HG03575 (cell line): ENCODE results near the gene NTMT1.

Experiments
- ATAC-seq: cut with Tn5 transposase; IDR thresholded peaks from one replicate; pipeline ENCODE4 v1.9.1; 2021; ENCODE audit not compliant: unreplicated experiment, insufficient number of reproducible peaks, low FRiP score; ENCODE audit errors: extremely low read depth

NTMT1 gene

DNA sequence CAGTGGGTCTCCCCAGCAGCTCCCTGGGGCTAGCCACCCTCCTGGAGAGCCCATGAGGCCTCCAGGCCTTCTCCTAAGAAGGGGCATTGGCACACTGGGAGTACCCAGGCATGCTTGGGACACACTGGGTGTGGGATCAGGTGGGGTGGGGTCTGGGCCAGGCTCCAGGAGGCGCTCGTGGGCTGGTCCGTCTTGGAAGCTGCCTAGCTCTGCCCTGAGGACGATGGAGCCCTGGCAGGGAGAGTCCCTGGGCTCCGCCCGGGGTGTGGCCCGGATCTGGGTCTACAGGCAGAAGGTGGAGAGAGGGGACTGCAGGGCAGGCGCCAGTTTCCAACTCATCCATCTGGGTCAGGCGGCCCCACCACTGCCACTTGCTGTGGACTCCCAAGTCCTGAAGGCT is 41.9 kb downstream of the NTMT1 start:
- no peak for ATAC-seq

DNA sequence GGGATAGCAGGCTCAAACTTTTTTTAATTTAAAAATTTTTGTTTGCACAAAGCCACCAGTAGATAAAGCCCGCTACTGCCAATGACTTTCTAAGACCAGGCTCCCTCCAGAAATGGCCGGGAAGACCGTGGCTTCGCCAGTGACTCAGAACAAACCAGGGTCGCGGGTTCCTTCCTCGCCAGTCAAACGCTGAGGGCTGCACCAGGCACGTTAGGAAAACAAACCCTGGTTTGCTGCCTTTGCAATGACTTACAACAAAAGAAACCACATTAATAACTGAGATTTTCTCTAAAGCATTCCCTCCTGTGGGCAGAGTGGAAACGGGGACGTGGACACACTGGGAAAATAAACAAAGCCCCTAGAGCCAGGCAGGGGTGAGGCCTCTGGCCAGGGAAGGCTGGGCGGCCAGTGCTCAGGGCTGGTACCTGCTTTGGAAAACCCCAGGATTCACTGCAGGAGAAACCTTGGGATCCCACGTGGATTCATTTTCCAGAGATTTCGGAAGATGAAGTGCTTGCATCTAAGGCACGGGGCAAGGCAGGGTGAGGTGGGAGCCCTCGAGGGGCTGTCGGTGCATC is 43.3 kb downstream of the NTMT1 start:
- no peak for ATAC-seq

DNA sequence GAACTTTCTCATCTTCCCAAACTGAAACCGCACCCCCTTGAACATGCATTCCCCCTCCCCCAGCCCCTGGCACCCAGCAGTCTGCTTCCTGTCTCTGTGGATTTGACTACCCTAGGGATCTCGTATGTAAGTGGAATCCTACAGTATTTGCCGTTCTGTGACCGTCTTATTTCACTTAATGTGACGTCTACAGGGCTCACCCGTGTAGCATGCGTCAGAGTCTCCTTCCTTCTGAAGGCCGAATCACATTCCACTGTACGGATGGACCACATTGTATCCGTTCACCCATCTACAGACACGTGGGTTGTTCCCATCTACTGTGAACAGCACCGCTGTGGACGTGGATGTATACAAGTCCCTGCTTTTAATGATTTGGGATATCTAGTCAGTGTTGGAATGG is 44.0 kb downstream of the NTMT1 start:
- no peak for ATAC-seq

DNA sequence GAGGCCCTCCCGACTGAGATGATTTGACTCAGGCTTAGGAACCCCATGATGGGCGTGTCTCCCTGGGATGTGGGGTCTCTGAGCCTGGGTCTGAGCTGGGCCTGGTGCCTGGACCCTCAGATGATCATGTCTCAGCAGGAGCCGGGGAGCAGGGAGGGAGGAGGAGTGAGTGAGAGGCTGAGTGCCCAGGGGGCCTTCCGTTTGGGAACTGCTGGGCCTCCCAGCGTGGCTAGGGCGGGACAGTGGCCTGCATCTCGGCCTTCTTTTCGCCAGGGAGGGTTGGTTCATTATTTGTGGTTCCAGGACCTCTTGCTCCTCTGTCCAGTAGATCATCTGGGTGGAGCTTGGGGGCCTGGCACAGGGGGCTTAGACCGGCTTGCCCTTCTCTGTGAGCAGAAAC is 45.1 kb downstream of the NTMT1 start:
- ATAC-seq: no peak

DNA sequence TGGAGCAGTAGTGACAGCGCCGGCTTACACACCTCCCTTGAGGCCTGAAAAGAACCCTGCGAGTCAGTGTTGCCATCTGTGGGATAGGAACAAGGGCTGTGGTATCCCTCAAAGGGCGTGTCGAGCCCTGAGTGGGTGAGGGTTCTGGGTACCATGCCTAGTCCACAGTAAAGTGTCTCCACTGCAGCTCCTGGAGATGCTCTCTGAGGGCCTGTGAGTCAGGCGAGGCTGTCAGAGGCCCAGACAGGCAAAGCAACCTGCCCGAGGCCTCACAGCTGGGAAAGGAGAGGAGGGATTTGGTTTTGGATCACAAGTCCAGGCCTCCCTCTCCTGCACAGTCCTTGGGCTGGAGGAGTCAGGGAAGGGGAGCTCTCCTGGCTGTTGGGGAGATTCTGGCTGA is 45.6 kb downstream of the NTMT1 start:
- ATAC-seq: no peak

DNA sequence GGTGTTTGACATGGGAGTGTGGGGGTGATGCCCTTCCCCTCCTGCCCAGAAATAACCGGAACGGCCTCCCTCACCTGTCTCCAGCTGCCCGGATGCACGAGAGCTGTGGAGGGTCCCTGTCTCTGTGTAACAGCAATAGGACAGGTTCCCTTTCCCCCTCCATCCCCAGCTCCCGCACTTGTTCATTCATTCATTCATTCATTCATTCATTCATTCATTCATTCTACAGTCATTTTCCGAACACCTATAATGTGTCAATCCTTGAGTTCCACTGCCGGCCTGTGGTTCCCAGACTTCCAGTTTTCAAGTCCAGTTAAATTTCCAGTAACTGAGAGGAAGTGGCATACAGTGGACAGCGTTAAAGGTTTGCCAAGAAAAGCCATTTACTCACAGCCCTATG is 46.7 kb downstream of the NTMT1 start:
- ATAC-seq: no peak

DNA sequence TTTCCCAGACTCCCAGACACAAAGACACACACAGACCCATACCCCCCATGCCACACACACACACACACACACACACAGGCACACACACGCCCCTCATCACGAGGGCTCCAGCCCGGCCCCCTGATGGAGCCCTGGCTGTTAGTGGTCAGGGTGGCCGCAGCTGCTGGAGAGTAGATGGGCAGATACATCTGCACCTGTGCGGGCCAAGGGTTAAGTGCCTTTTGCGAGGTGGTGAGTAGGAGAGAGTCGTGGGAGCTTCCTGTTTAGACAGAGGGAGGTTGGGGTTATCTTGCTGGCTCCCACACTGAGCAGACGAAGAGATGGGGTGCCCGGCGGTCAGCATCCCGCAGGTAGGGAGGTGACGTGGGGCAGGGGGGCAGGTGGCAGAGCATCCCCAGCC is 47.6 kb downstream of the NTMT1 start:
- no peak for ATAC-seq

DNA sequence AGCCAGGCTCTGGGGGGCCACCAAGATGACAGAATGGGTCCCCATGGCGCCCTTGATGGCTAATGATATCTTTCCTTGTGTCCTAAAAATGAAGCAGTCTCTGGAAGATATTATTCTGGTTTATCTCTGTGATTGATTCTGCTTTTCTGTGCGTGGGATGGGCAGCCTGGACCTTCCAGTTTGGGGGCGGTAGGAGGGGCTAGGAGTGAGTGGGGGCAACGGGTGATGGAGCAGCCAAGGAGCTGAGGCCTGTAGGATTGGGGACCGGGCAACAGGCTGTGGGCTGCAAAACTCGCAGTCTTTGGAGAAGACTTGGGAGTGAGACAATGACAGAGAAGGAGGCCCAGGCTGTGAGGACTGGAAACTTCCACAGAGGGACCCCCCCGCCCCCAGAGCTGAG is 48.3 kb downstream of the NTMT1 start:
- ATAC-seq: no peak

DNA sequence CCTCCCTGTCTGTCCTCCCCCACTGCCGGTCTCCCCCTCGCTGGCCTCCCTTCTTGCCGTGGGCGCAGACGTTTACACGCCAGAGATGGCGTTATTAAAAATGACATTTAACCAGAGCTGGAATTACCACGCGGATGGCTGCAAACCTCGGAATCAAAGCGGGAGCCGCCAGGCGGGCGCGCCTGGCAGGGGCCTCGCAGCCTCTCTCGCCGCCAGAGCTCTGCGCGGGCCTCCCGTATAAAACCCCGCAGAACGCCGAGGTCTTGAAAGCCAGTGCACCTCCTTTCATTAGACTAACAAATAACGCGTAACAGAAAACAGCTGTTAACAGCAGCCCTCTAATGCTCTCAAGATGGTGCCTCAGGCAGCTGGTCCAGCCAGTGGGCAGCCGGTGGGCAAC is 49.7 kb downstream of the NTMT1 start:
- ATAC-seq: no peak

DNA sequence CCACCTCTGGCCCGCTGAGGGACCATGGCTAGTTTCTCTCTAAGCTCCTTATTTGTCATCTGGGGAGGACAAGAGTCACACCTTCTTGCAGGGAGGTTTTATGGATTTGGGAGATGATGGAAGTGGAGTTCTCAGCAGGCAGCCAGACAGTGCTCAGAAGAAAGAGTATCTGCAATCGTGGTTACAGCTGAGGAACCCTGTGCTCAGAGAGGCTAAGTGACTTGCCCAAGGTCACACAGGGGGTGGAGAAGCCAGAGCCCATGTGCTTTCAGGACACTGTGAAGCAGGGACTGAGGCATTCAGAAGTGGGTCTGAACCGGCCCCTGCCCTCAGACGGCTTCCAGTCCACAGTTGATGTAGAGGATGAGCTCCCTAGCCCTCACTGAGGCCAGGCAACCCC is 50.3 kb downstream of the NTMT1 start:
- ATAC-seq: no peak

DNA sequence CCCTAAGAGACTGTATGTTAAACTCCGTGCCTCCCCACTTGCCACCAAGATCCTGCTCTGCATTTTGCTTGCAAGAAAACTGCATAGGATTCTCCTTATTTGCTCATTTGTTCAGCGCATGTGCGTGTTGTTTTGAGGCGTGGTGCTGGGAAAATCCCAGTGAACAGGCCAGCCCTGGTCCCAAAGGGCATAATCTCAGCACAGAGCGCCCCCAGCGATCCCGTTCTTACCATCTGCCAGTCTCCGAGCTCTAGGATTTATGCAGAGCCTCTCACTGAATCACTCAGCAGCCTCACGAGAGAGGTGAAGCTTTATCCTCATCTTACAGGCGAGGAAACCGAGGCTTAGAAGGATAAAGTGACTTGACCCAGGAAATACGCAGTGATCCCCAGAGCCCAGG is 51.0 kb downstream of the NTMT1 start:
- no peak for ATAC-seq

DNA sequence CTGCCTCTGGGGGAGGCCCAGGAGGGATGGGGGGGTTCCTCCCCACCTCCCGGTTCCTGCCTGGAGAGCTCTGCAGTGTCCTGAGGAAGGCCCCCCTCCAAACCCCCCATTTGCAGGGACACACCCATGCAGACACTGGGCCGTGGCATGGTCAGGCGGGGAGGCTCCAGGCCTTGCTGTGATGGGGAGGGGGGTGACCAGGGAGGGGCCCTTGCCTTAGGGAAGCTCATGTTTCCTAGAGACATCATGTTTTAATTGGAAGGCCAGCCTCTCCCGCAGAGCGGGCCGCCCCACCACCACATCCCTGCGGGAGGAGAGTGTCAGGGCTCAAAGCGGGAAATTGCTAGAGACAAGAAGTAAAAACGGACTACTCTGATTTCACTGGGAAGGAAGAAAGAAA is 51.5 kb downstream of the NTMT1 start:
- no peak for ATAC-seq

DNA sequence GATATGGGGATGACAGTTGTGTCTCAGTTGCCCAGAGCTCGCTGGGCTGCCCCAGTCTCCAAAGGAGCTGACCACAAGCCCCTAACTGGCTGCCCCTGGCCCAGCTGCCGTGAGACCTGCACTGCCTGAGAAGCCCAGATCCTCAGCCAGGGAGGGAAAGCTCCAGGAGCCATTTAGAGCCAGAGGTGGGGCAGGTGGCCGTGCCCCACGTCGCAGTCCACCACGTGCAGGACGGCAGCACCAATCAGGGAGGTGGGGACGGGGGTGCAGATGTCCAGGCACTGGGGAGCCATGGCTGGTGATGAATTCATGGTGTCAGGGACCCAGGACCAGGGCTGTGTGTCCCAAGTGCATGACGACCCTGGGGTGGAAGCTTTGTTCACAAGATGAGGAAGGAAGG is 52.9 kb downstream of the NTMT1 start:
- ATAC-seq: no peak

DNA sequence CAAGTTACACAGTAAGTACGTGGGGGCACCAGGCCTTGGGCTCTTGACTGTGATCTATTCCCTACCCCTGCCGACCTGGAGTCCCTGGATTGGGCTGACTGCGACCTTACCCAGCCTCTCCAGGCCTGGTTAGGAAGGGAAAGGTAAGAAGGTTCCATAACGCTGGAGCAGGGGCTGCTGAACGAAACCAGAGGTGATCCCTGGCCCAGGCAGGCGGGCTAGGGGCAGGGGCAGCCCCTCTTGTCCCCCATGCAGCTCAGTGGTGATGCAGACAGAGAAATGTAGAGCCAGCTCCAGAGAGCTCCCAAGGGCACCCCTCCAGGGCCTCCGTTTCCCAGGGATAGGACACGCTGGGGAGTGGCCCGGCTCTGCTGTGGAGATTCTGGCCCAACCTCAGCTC is 53.6 kb downstream of the NTMT1 start:
- no peak for ATAC-seq

DNA sequence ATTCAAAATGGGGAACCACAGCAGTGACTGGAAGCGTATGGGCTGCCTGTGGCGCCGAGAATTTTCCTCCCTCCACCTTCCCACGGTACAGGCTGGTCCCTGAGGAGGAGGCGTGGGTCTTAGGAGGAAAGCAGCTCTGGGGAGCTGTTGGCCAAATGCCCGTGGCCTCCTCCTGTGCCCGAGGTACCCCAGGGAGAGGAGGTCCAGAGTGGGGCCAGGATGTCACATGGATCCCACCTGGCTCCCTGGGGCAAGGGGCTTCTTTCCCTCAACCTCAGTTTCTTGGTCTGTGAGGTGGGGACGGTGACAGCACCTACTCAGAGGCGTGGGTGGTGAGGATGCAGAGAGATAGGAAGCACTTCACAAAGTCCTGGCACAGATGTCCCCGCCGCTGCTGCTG is 56.0 kb downstream of the NTMT1 start:
- no peak for ATAC-seq

DNA sequence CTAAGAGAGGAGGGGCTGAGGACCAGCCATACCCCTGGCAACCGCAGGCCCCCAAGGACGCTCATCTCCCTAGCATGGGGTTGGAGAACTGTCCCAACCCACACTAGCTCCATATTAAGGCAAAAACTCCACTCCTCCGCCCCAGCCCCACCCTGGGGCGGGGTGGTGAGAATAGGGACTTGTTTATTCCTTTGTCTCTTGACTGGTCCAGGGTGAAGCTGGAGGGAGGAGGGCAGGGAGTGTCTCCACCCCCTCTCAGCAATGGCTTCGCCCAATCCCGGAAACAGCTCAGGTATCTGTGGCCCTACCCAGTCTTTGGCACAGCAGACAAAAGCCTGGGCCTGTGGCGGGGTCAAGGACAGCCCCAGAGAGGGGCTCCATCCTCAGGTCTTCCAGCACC is 56.4 kb downstream of the NTMT1 start:
- ATAC-seq: no peak

DNA sequence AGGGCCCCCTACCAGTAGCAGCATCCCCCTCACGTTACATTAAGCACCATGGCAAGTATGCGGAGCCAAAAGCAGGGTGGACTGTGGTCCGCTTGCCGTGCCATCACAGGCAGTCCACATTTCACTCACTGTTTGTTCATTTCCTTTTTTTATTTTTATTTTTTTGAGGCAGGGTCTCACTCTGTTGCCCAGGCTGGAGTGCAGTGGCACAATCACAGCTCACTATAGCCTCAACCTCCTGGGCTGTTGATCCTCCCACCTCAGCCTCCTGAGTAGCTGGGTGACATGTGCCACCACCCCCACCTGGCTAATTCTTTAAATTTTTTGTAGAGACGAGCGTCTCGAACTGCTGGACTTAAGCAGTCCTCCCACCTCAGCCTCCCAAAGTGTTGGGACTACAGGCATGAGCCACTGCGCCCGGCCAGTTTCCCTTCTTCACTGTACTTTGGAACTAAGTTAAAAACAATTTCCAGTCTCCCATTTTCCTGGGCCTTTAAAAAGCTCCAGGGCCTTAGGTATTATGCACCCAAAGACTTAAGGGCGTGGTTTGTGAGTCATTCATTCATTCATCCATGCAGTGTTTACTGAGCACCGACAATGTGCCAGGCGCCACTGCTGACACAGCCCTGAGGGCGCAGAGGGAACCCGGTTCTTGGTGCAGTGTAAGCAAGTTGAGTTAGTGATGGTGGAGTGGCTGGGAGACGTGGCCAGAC is 59.4 kb downstream of the NTMT1 start:
- no peak for ATAC-seq
